Neural cell (in vitro differentiated cells): ENCODE results near the gene FAIM. TPM values are rescaled to one million over a fixed set of nuclear protein-coding genes. Genes with fewer than 3 reads are reported as not detected.
"Not testable (repeated sequence)": the region's sequence is repeated elsewhere in the genome, so short reads cannot be mapped to it uniquely, and the experiment has no call there.

Source experiments
- H2AFZ ChIP-seq: fragments of 200-600, 300-800 bp; sonication (generic), shearing (Covaris generic); 2 replicates; pipeline ENCODE4 v1.6.0; 2014; ENCODE audit warnings: low read depth, mild to moderate bottlenecking, antibody characterized with exemption, low read length, moderate library complexity
- H3F3A ChIP-seq: fragments of 200-600 bp; shearing (Covaris generic); 2 replicates; pipeline ENCODE4 v1.6.1; 2016; ENCODE audit warnings: mild to moderate bottlenecking, moderate library complexity, mixed read lengths, antibody characterized with exemption, low read length; ENCODE audit not compliant: insufficient read depth, poor library complexity, severe bottlenecking
- H3K27ac ChIP-seq: fragments of 200-600, 300-800 bp; sonication (generic), shearing (Covaris generic); 2 replicates; pipeline ENCODE4 v1.5.1; 2014; ENCODE audit warnings: mild to moderate bottlenecking, low read length, moderate library complexity
- H3K27me3 ChIP-seq: fragments of 300-800, 200-600 bp; sonication (generic), shearing (Covaris generic); 2 replicates; pipeline ENCODE4 v1.6.0; 2014; ENCODE audit warnings: mild to moderate bottlenecking, low read depth, low read length, moderate library complexity; ENCODE audit not compliant: insufficient read depth
- H3K36me3 ChIP-seq: fragments of 300-800, 200-600 bp; sonication (generic), shearing (Covaris generic); 2 replicates; pipeline ENCODE4 v1.5.1; 2014; ENCODE audit warnings: mild to moderate bottlenecking, antibody characterized with exemption, low read length, moderate library complexity; ENCODE audit not compliant: insufficient read depth
- H3K4me2 ChIP-seq: fragments of 300-800, 200-600 bp; sonication (generic), shearing (Covaris generic); 2 replicates; pipeline ENCODE4 v1.6.0; 2014; ENCODE audit warnings: mild to moderate bottlenecking, low read length
- H3K4me3 ChIP-seq: fragments of 300-800, 200-600 bp; sonication (generic), shearing (Covaris generic); 2 replicates; pipeline ENCODE4 v1.5.1; 2014; ENCODE audit warnings: mild to moderate bottlenecking, low read length, moderate library complexity
- H3K79me2 ChIP-seq: fragments of 200-600 bp; shearing (Covaris generic); replicated peaks from 2 replicates; pipeline ENCODE4 v1.6.0; 2014; ENCODE audit warnings: mild to moderate bottlenecking, low read length, moderate library complexity; ENCODE audit not compliant: insufficient read depth
- H3K9ac ChIP-seq: fragments of 300-800, 200-600 bp; sonication (generic), shearing (Covaris generic); 2 replicates; pipeline ENCODE4 v1.6.1; 2016; ENCODE audit warnings: mild to moderate bottlenecking, low read length, mixed read lengths
- H3K9me2 ChIP-seq: fragments of 200-600 bp; shearing (Covaris generic); 2 replicates; pipeline ENCODE4 v1.6.1; 2016; ENCODE audit warnings: mild to moderate bottlenecking, low read length, mixed read lengths; ENCODE audit not compliant: insufficient read depth
- H3K9me3 ChIP-seq: fragments of 200-600, 300-800 bp; sonication (generic), shearing (Covaris generic); 2 replicates; pipeline ENCODE4 v1.6.1; 2016; ENCODE audit warnings: mild to moderate bottlenecking, mixed run types, low read length, moderate library complexity, mixed read lengths
- H4K20me1 ChIP-seq: fragments of 200-600 bp; shearing (Covaris generic); 2 replicates; pipeline ENCODE4 v1.6.1; 2016; ENCODE audit warnings: mild to moderate bottlenecking, mixed run types; ENCODE audit not compliant: insufficient read depth
- CTCF ChIP-seq: fragments of 450-650 bp; IDR thresholded peaks from 2 replicates; pipeline ENCODE4 v1.5.1; 2014; ENCODE audit warnings: antibody characterized with exemption, mild to moderate bottlenecking, moderate library complexity; ENCODE audit not compliant: poor library complexity, severe bottlenecking
- EP300 ChIP-seq: fragments of 450-650 bp; conservative IDR thresholded peaks from 2 replicates; pipeline ENCODE4 v1.6.1; 2014; ENCODE audit warnings: antibody characterized with exemption, mild to moderate bottlenecking, moderate library complexity; ENCODE audit not compliant: poor library complexity, severe bottlenecking
- EZH2 ChIP-seq: fragments of 200-600, 300-800 bp; shearing (Covaris generic), sonication (generic); IDR thresholded peaks from 2 replicates; pipeline ENCODE4 v1.6.1; 2014; ENCODE audit warnings: antibody characterized with exemption, low read length, borderline replicate concordance, mild to moderate bottlenecking; ENCODE audit not compliant: insufficient read depth, poor library complexity, severe bottlenecking
- MXI1 ChIP-seq: fragments of 450-650 bp; conservative IDR thresholded peaks from 2 replicates; pipeline ENCODE4 v1.6.1; 2014; ENCODE audit warnings: antibody characterized with exemption, mild to moderate bottlenecking; ENCODE audit not compliant: poor library complexity, severe bottlenecking
- POLR2AphosphoS5 ChIP-seq: IDR thresholded peaks from 2 replicates; pipeline ENCODE4 v1.6.1; 2012
- RAD21 ChIP-seq: fragments of 450-650 bp; conservative IDR thresholded peaks from 2 replicates; pipeline ENCODE4 v1.6.1; 2014; ENCODE audit warnings: antibody characterized with exemption, mild to moderate bottlenecking, moderate library complexity
- SMC3 ChIP-seq: fragments of 450-650 bp; conservative IDR thresholded peaks from 2 replicates; pipeline ENCODE4 v1.6.1; 2014; ENCODE audit warnings: antibody characterized with exemption, mild to moderate bottlenecking, moderate library complexity; ENCODE audit not compliant: poor library complexity
- TAF1 ChIP-seq: IDR thresholded peaks from 2 replicates; pipeline ENCODE4 v1.6.1; 2012; ENCODE audit warnings: low read depth
- polyA plus RNA-seq: library from polyadenylated mRNA; depleted of rRNA; stranded (reverse); fragments of >200 nt; gene quantifications from 2 replicates; pipeline ENCODE4 v1.2.3, GENCODE V29; 2014
- TF ChIP-seq, protein P1 (sequence below): IDR thresholded peaks from 2 replicates; pipeline ENCODE4 v1.6.1; 2012; ENCODE audit warnings: borderline replicate concordance

Gene FAIM
- polyA plus RNA-seq, 1 donor from 2014 or later, result 3.1 TPM

- Histone ChIP-seq H2AFZ (no peak overlapping the region), H3K4me2 (no peak overlapping the region), H3K27ac (no peak overlapping the region), H3K9me3 (peaks cover 4% of the 10 kb centered on the region), H3K9me2 (no peaks in the 10 kb centered on the region), H3K27me3 (no peaks in the 10 kb centered on the region), H3K9ac (no peak overlapping the region), H3F3A (no peaks in the 10 kb centered on the region), H3K4me3 (no peak overlapping the region), H3K79me2 (no peaks in the 10 kb centered on the region), H4K20me1 (no peaks in the 10 kb centered on the region), H3K36me3 (no peaks in the 10 kb centered on the region)
- TF ChIP-seq EP300 (no peak), SMC3 (no peak), POLR2AphosphoS5 (no peak), EZH2 (no peak), RAD21 (no peak), MXI1 (no peak), CTCF (no peak), TAF1 (no peak)
- TF ChIP-seq, protein P1, sequence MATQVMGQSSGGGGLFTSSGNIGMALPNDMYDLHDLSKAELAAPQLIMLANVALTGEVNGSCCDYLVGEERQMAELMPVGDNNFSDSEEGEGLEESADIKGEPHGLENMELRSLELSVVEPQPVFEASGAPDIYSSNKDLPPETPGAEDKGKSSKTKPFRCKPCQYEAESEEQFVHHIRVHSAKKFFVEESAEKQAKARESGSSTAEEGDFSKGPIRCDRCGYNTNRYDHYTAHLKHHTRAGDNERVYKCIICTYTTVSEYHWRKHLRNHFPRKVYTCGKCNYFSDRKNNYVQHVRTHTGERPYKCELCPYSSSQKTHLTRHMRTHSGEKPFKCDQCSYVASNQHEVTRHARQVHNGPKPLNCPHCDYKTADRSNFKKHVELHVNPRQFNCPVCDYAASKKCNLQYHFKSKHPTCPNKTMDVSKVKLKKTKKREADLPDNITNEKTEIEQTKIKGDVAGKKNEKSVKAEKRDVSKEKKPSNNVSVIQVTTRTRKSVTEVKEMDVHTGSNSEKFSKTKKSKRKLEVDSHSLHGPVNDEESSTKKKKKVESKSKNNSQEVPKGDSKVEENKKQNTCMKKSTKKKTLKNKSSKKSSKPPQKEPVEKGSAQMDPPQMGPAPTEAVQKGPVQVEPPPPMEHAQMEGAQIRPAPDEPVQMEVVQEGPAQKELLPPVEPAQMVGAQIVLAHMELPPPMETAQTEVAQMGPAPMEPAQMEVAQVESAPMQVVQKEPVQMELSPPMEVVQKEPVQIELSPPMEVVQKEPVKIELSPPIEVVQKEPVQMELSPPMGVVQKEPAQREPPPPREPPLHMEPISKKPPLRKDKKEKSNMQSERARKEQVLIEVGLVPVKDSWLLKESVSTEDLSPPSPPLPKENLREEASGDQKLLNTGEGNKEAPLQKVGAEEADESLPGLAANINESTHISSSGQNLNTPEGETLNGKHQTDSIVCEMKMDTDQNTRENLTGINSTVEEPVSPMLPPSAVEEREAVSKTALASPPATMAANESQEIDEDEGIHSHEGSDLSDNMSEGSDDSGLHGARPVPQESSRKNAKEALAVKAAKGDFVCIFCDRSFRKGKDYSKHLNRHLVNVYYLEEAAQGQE, result no peak
Observed at GRCh38 chr3:138560501-138560900, 48.1 kb upstream of the FAIM start.

- H3K9me3 ChIP-seq, H3K27ac ChIP-seq, H2AFZ ChIP-seq, H3K79me2 ChIP-seq, H3F3A ChIP-seq, H3K36me3 ChIP-seq, H3K27me3 ChIP-seq, H4K20me1 ChIP-seq, H3K4me2 ChIP-seq, H3K9ac ChIP-seq, H3K4me3 ChIP-seq, H3K9me2 ChIP-seq: not testable (repeated sequence)
Observed at GRCh38 chr3:138562902-138563301, 45.7 kb upstream of the FAIM start.

- not testable (repeated sequence) for H3K9me2 ChIP-seq, H3K27me3 ChIP-seq, H2AFZ ChIP-seq, H3K36me3 ChIP-seq, H3K9ac ChIP-seq, H4K20me1 ChIP-seq, H3K27ac ChIP-seq, H3K9me3 ChIP-seq, H3K4me3 ChIP-seq, H3K79me2 ChIP-seq, H3K4me2 ChIP-seq, H3F3A ChIP-seq
Observed at GRCh38 chr3:138566293-138566692, 42.3 kb upstream of the FAIM start.
